Endodermal cell (in vitro differentiated cells): ENCODE results near the gene HOXC6. TPM values are rescaled to one million over a fixed set of nuclear protein-coding genes. Genes with fewer than 3 reads are reported as not detected.

Experiments used
- DNase-seq: peaks from one replicate; pipeline ENCODE4 v3.0.0-alpha.2; 2017
- H3K27ac ChIP-seq: 2 replicates; pipeline ENCODE4 v1.5.1; 2013; ENCODE audit warnings: mild to moderate bottlenecking, low read depth, low read length, moderate library complexity
- H3K27me3 ChIP-seq: 2 replicates; pipeline ENCODE4 v1.6.1; 2013; ENCODE audit warnings: mild to moderate bottlenecking, low read length, moderate library complexity; ENCODE audit not compliant: insufficient read depth, control insufficient read depth, poor library complexity, severe bottlenecking
- H3K36me3 ChIP-seq: 2 replicates; pipeline ENCODE4 v1.7.0; 2013; ENCODE audit warnings: mild to moderate bottlenecking, low read length, moderate library complexity; ENCODE audit not compliant: control insufficient read depth, insufficient read depth
- H3K4me1 ChIP-seq: one replicate; pipeline ENCODE4 v1.7.0; 2013; ENCODE audit warnings: low read length; ENCODE audit not compliant: control insufficient read depth, insufficient read depth
- H3K4me3 ChIP-seq: 2 replicates; pipeline ENCODE4 v1.5.1; 2013; ENCODE audit warnings: mild to moderate bottlenecking, low read length, moderate library complexity
- H3K9ac ChIP-seq: 2 replicates; pipeline ENCODE4 v1.6.1; 2013; ENCODE audit warnings: mild to moderate bottlenecking, low read length, moderate library complexity; ENCODE audit not compliant: poor library complexity, severe bottlenecking; ENCODE audit errors: extremely low read depth
- H3K9me3 ChIP-seq: 2 replicates; pipeline ENCODE4 v1.6.1; 2013; ENCODE audit warnings: mild to moderate bottlenecking, low read length, moderate library complexity; ENCODE audit not compliant: control insufficient read depth
- H3K27ac Mint-ChIP-seq: 2 replicates; pipeline ENCODE4 v1.8.0; 2020; ENCODE audit warnings: mixed read lengths
- H3K27me3 Mint-ChIP-seq: 2 replicates; pipeline ENCODE4 v1.8.0; 2021; ENCODE audit warnings: mild to moderate bottlenecking, mixed read lengths; ENCODE audit not compliant: insufficient read depth
- H3K36me3 Mint-ChIP-seq: 2 replicates; pipeline ENCODE4 v1.8.0; 2020; ENCODE audit warnings: low read depth, mixed read lengths
- H3K4me1 Mint-ChIP-seq: 2 replicates; pipeline ENCODE4 v1.8.0; 2020; ENCODE audit warnings: mixed read lengths
- H3K4me3 Mint-ChIP-seq: 2 replicates; pipeline ENCODE4 v1.8.0; 2020; ENCODE audit warnings: mild to moderate bottlenecking, moderate library complexity, mixed read lengths
- H3K9me3 Mint-ChIP-seq: 2 replicates; pipeline ENCODE4 v1.8.0; 2020; ENCODE audit warnings: mild to moderate bottlenecking, mixed read lengths
- WGBS, 2 experiments: methylation state at CpG; one replicate each; pipeline versions ENCODE4 v1.1.5 to v1.1.7; 2013; ENCODE audit warnings: missing lambda C conversion rate in 2 of 2, mixed read lengths in 1 of 2; ENCODE audit not compliant: insufficient coverage in 1 of 2, insufficient read length in 1 of 2; 5-methylcytosine and 5-hydroxymethylcytosine counted together
- total RNA-seq, 2 donors: library from RNA; stranded (reverse); fragmentation: NEBNext Ultra II Directional in 1 of 2; extraction: Animal tissue kit (Norgen Biotek cat#: 25700) in 1 of 2; gene quantifications; 2 replicates in 1 of 2; 3 replicates in 1 of 2; pipeline ENCODE4 v1.2.1, GENCODE V29; 2021
- TF ChIP-seq, protein P1 (sequence below): fragments of 200-600 bp; sonication (generic); conservative IDR thresholded peaks from 2 replicates; pipeline ENCODE4 v1.5.0; 2021; ENCODE audit warnings: antibody characterized with exemption, mild to moderate bottlenecking

The HOXC6 gene
- total RNA-seq, 2 donors from 2014 or later, result not detected

DNA sequence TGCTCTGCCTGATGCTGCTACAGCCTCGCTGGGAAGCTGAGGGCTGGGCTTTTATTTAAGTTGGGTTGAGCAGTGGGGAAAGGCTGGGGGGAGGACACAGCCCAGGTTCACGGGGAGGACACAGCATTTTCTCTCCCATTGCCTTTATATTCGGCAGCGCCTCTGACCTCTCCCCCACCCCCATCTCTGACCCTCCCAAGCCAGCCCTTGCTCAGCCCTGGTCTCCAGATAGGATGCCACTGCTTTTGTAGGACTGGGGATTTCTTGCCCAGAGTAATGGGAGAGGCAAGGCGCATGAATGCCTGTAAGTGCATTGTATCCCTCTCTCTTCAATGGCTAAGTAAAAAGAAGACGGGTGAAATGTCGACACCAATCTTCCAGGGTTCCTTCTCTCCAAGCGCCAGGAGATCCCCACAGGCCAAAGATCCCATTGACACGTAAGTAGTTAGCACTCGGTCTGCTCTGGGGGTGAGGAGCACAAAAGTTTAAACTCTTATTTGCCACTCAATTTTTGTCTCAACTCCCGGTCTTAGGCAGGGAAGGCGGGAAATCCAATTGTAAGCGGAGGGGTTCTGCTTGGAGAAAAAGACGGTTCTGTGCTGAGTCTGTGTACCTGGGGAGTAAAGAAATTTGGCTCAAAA lies 30.0 kb downstream of the HOXC6 start:
- peaks cover 100% of the 10 kb centered on the region for H3K27me3 ChIP-seq
- Mint-ChIP-seq H3K27me3 (peaks cover 100% of the 10 kb centered on the region), H3K36me3 (no peaks in the 10 kb centered on the region), H3K4me3 (no peak overlapping the region), H3K4me1 (no peaks in the 10 kb centered on the region), H3K9me3 (no peaks in the 10 kb centered on the region), H3K27ac (no peak overlapping the region)
- no peaks in the 10 kb centered on the region for H3K36me3 ChIP-seq
- TF ChIP-seq, protein P1, sequence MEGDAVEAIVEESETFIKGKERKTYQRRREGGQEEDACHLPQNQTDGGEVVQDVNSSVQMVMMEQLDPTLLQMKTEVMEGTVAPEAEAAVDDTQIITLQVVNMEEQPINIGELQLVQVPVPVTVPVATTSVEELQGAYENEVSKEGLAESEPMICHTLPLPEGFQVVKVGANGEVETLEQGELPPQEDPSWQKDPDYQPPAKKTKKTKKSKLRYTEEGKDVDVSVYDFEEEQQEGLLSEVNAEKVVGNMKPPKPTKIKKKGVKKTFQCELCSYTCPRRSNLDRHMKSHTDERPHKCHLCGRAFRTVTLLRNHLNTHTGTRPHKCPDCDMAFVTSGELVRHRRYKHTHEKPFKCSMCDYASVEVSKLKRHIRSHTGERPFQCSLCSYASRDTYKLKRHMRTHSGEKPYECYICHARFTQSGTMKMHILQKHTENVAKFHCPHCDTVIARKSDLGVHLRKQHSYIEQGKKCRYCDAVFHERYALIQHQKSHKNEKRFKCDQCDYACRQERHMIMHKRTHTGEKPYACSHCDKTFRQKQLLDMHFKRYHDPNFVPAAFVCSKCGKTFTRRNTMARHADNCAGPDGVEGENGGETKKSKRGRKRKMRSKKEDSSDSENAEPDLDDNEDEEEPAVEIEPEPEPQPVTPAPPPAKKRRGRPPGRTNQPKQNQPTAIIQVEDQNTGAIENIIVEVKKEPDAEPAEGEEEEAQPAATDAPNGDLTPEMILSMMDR, result no peak
- no peak overlapping the region for H3K4me3 ChIP-seq
- WGBS, 2 experiments, result 9 to 13% methylated on average over 12 to 14 of the region's 14 CpGs
- no peaks in the 10 kb centered on the region for H3K9me3 ChIP-seq
- peak; percentile 61 for DNase-seq
- no peak overlapping the region for H3K27ac ChIP-seq
- H3K9ac ChIP-seq, result no peak overlapping the region
- no peaks in the 10 kb centered on the region for H3K4me1 ChIP-seq

DNA sequence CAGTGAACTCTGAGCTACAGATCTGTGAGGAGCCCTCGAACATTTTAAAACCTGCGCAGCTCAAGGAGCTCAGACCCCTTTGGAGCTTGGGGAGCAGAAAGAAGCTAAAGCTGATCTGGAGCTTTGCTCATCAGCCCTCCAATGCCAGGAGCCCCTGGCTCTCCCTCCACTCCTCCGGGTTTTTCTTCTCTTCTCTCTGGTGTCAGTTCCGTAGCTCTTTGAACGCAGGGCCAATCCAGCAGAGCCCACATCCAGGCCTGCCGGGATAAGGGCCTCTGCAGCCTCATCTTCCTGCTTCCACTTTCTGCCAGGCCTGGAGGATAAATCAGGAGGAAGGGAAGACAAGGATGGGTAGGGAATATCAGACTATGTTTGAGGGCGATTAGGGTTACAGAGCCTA lies 31.4 kb downstream of the HOXC6 start:
- Histone ChIP-seq H3K4me1 (no peaks in the 10 kb centered on the region), H3K4me3 (no peak overlapping the region), H3K9me3 (no peaks in the 10 kb centered on the region), H3K27ac (no peak overlapping the region), H3K36me3 (no peaks in the 10 kb centered on the region), H3K9ac (no peak overlapping the region), H3K27me3 (peaks cover 100% of the 10 kb centered on the region)
- Mint-ChIP-seq H3K27me3 (peaks cover 100% of the 10 kb centered on the region), H3K9me3 (no peaks in the 10 kb centered on the region), H3K4me1 (no peaks in the 10 kb centered on the region), H3K4me3 (no peak overlapping the region), H3K27ac (no peak overlapping the region), H3K36me3 (no peaks in the 10 kb centered on the region)
- TF ChIP-seq, protein P1, result no peak
- 28 to 32% methylated on average over 3 to 7 of the region's 7 CpGs for WGBS, 2 experiments
- no peak for DNase-seq

DNA sequence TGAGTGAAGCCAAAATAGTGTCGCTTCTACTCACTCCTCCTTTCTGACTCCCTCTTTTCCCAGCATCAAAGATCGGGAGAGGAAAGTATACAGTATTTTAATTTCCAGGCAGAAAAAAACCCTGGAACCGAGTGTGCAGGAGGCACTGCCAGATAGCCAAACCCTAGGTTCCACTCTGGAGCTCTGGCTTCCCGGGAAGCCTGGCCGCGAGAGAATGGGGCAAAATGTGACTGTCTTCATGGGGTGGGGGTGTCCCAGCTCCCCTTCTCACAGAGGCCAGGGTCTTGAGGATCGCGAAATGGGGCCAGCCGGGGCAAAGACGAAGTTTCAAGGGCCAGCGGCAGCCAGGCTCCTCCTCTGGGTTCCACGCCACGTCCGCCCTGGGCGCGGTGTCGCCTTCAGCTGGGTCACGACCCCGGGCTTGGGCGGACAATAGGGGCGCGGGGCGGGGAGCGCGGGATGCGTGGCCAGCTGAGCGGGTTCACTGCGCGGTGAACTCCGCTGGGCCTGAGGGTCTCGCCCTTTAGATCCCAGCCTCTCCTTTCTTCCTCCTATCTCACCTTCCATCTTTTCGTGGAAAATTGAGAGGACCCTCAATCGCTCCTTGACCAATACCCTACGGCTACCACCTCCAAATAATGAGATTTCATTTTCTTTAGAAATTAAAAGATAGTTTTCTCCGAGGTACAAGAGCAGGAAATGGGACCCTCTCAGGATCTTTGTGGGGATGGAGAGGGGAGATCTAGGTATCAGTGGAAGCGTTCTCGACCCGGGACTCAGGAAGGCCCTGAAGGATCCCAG lies 32.1 kb downstream of the HOXC6 start:
- Histone ChIP-seq H3K9ac (no peak overlapping the region), H3K4me1 (no peaks in the 10 kb centered on the region), H3K36me3 (no peaks in the 10 kb centered on the region), H3K4me3 (no peak overlapping the region), H3K9me3 (no peaks in the 10 kb centered on the region), H3K27me3 (peaks cover 100% of the 10 kb centered on the region), H3K27ac (no peak overlapping the region)
- no peaks in the 10 kb centered on the region for H3K4me1 Mint-ChIP-seq
- peak; percentile 46 for DNase-seq
- WGBS, 2 experiments, result 16 to 22% methylated on average over 11 to 35 of the region's 38 CpGs
- no peak overlapping the region for H3K4me3 Mint-ChIP-seq
- no peak overlapping the region for H3K27ac Mint-ChIP-seq
- TF ChIP-seq, protein P1, result no peak
- H3K9me3 Mint-ChIP-seq, result no peaks in the 10 kb centered on the region
- H3K36me3 Mint-ChIP-seq, result no peaks in the 10 kb centered on the region
- H3K27me3 Mint-ChIP-seq, result peaks cover 98% of the 10 kb centered on the region
